GM19397 (cell line): ENCODE results near the gene FAXDC2.

ENCODE experiments used
- ATAC-seq: cut with Tn5 transposase; IDR thresholded peaks from one replicate; pipeline ENCODE4 v1.9.1; 2021; ENCODE audit warnings: mild to moderate bottlenecking, moderate library complexity; ENCODE audit not compliant: unreplicated experiment

FAXDC2 gene, protein sequence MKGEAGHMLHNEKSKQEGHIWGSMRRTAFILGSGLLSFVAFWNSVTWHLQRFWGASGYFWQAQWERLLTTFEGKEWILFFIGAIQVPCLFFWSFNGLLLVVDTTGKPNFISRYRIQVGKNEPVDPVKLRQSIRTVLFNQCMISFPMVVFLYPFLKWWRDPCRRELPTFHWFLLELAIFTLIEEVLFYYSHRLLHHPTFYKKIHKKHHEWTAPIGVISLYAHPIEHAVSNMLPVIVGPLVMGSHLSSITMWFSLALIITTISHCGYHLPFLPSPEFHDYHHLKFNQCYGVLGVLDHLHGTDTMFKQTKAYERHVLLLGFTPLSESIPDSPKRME

GRCh38 chr5:154850255-154851062 lies at the start of gene FAXDC2:
TSS of gene FAXDC2 (minus strand) at chr5:154850603. CDS start at chr5:154838178, 12,425 bp downstream.
- no peak for ATAC-seq

GRCh38 chr5:154900066-154900465 lies 49.7 kb upstream of the FAXDC2 start:
- ATAC-seq: no peak

DNA sequence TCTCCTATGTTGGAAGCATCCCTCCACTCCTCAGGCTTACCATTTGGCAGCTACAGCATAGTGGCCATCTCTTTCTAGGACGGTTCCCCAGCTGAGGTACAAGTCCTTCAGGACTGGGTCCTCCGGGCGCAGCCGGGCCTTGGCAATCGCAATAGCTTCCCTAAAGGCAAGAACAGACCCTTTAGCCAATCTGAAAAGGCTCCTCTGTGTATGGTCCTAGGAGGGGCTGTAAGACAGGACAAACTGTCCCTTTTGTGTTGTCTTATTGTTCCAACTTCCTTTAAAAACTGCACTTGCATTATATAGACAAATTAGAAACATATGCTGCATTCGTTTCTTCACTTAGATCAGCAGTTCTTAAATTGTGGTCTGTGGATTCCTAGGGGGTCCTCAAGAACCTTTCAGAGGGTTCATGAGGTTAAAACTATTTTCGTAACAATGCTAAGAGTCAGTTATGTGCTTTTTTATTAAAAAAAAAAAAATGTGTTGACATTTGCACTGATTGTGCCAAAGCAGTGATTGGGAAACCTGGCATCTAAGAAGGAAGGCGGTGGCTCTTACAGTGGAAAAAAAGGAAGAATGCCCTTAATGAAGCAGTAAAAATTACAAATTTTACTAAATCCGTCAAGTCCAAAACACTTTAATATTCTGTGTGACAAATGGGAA lies 48.9 kb upstream of the FAXDC2 start:
- ATAC-seq: no peak

DNA sequence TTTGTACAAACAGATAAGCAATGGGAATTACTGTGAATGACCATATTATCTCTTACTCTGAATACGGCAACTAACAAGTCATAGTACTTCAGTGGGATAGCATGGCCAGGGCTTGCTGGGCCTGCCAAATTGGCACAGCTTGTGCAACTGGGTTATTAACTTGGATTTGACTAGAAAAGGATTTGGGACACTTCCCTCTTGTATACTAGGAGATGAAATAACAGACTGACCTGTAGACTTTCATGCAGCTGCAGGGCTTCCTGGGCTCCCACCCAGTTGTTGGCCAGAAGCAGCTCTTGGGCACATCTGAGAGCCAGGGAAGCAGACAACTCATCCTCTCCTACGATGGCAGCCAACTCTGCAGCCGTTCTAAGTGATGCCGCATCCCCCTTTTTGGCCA lies 47.8 kb upstream of the FAXDC2 start:
- no peak for ATAC-seq

GRCh38 chr5:154896562-154897165 lies 46.3 kb upstream of the FAXDC2 start:
- ATAC-seq: no peak

- ATAC-seq: no peak
Measured at GRCh38 chr5:154895606-154896561, 45.5 kb upstream of the FAXDC2 start.

DNA sequence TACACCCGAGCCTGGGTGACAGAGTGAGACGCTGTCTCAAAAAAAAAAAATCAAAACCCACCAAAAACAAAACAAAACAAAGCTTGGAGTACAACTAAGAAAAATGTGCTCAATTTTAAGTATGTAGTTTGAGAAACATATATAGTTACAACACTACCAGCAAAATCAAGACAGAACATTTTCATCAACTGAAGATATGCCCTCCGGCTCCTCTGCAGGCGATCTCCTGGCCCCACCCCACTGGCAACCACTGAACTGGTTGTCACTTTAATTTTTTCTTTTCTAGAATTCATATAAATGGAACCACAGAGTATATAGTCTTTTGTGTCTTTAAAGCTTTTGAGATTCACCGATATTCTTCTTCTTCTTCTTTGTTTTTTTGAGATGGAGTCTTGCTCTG lies 43.0 kb upstream of the FAXDC2 start:
- no peak for ATAC-seq

GRCh38 chr5:154892369-154892771 lies 42.0 kb upstream of the FAXDC2 start:
- ATAC-seq: no peak

GRCh38 chr5:154885439-154885838 lies 35.0 kb upstream of the FAXDC2 start:
- no peak for ATAC-seq

DNA sequence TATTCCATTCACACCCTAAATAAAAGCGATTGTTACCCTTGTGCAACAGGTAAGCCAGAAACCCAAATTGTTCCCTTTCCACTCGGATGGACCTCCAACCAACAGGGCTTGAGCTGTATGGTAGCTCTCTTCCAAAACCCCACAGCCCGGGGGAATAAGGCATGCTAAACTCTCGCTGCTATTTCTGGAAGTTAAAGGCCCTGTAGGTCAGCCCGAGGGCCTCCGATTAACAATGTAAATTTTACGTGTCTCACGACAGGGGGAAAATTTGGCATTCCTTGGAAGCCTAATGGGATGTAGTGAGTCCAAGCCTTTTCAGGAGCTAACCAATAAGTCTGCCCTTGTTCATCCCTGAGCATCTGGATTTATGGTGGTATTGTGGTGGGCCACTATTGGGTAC lies 34.0 kb upstream of the FAXDC2 start:
- ATAC-seq: no peak

GRCh38 chr5:154881986-154882385 lies 31.6 kb upstream of the FAXDC2 start:
- no peak for ATAC-seq

GRCh38 chr5:154878642-154879335 lies 28.4 kb upstream of the FAXDC2 start:
- ATAC-seq: no peak

DNA sequence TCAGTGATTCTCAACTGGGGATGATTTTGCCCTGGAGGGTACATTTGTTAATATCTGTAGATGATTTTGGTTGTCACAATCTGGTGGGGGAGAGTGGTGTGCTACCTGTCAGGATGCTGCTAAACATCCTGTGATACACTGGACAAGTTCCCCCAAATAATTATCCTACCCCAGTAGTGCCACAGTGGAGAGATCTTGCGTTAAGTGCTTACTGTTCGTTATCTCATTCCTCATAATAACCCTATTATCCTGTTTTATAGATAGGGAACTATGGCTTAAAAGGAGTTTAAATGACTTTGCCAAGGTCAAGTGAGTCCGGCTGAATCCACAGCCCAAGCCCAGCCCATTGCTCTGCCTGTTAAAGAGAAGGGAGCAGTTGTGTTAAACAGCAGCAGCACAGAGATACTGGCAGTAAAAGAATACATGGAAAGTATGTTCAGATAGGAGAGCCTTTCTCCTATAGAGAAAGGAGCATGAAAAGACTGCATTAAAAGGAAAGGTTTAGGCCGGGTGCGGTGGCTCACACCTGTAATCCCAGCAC lies 23.5 kb upstream of the FAXDC2 start:
- no peak for ATAC-seq

DNA sequence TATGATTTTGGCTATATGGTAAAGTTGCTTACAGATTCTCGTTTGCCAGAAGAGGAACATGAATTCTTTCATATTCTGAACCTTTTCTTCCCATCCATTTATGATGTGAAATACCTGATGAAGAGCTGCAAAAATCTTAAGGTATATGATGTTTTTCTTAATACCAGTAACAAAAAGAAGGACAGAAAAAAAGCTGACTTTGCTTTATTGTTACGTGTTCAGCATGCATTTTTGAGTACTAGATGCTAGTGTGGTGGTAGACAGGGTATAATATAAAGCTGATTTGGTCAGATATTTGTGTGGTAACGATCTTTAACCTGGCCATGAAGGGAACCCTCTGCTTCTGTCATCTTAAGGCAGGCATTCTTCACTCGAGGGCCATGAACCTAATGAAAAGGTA lies 21.3 kb upstream of the FAXDC2 start:
- no peak for ATAC-seq

DNA sequence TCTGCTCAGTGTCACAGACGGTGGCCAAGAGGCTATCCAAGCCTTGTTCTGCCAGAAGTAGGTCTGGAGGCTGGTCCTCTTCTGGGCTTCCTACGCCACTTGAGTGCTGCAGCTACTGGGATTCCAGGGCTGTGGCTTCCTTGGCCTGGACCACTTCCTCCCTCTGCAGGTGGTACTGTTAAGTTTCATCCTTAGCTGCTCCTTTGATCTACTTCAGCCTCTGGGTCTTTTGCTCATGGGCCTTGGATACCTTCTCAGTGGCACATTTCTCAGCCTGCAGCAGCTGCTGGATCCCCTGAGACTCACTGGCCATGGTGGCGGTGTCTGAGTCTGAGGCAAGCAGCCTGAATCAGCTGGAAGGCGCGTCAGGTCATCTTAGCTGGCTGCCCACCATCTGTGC lies 18.3 kb upstream of the FAXDC2 start:
- no peak for ATAC-seq

- ATAC-seq: no peak
Measured at GRCh38 chr5:154866841-154867240, 16.4 kb upstream of the FAXDC2 start.

GRCh38 chr5:154865466-154866184 lies 15.2 kb upstream of the FAXDC2 start:
- no peak for ATAC-seq

DNA sequence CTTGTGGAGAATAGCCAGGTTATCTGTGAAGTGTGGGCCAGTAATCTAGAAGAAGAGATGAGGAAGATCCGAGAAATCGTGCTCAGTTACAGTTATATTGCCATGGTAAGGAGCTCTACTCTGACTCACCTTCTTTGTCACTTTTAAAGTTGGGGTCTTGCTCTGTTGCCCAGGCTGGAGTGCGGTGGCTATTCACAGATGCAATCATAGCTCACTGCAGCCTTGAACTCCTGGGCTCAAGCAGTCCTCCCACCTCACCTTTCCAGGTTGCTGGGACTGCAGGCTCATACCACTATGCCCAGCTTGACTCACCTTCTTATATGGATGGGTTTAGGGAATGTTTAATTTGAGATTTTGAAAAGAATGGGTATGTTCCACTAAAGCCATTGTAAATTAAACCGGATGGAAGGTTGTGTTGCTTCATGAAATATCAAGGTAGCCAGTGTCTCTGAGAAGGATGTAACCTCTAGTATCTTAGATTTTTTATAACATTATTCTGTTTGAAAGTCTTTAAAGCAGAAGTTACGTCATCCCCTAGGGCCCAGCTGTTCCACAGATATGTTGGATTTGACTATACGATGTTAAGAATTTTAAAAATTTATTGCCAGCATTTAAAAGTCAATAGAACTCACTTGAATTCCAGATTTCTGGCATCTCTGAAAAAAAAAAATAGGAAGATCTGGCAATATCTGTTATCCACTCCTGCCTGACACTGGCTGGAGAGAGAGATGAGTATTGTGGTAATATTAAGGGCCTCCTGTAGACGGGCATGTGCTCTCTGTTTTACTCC lies 13.1 kb upstream of the FAXDC2 start:
- ATAC-seq: no peak
